Heart left ventricle (tissue), 16 donors: Measurements from ENCODE around the gene TINAGL1. TPM values are rescaled to one million over a fixed set of nuclear protein-coding genes. Genes with fewer than 3 reads are reported as not detected.

ENCODE experiments used
- ATAC-seq, 4 donors: fragments of 200-7000 bp; cut with Tn5 transposase; one replicate each; pipeline ENCODE4 v1.9.1; 2020 to 2022; ENCODE audit warnings: moderate library complexity in 4 of 4, mild to moderate bottlenecking in 3 of 4, moderate number of reproducible peaks in 1 of 4
- DNase-seq, 5 donors: peaks; one replicate each; pipeline ENCODE4 v3.0.0-alpha.2; 2020
- H3K27ac ChIP-seq, 12 donors: fragments of 200-600 bp; sonication (generic) in 4 of 12; one replicate each; pipeline versions ENCODE4 v1.5.0 to v1.8.0; 2016 to 2022; ENCODE audit warnings: mild to moderate bottlenecking in 2 of 12
- H3K27me3 ChIP-seq, 9 donors: fragments of 200-600 bp; sonication (generic) in 2 of 9; one replicate each; pipeline versions ENCODE4 v1.5.1 to v1.8.0; 2016 to 2022; ENCODE audit warnings: mild to moderate bottlenecking in 3 of 9
- H3K36me3 ChIP-seq, 9 donors: fragments of 200-600 bp; sonication (generic) in 2 of 9; one replicate each; pipeline versions ENCODE4 v1.5.0 to v1.8.0; 2018 to 2022; ENCODE audit warnings: mild to moderate bottlenecking in 2 of 9
- H3K4me1 ChIP-seq, 12 donors: fragments of 200-600 bp; sonication (generic) in 4 of 12; one replicate each; pipeline versions ENCODE4 v1.5.0 to v1.8.0; 2016 to 2022; ENCODE audit warnings: mild to moderate bottlenecking in 3 of 12
- H3K4me3 ChIP-seq, 12 donors: fragments of 200-600 bp; sonication (generic) in 4 of 12; one replicate each; pipeline versions ENCODE4 v1.5.0 to v1.8.0; 2017 to 2022; ENCODE audit warnings: mild to moderate bottlenecking in 9 of 12, moderate library complexity in 4 of 12
- H3K9me3 ChIP-seq, 12 donors: fragments of 200-600 bp; sonication (generic) in 4 of 12; one replicate each; pipeline versions ENCODE4 v1.5.0 to v1.8.0; 2016 to 2022; ENCODE audit warnings: mild to moderate bottlenecking in 1 of 12
- POLR2A ChIP-seq, 2 donors: fragments of 450-650 bp; IDR thresholded peaks; one replicate each; pipeline ENCODE4 v1.6.1; 2017; ENCODE audit warnings: antibody characterized with exemption in 2 of 2, mild to moderate bottlenecking in 2 of 2, moderate library complexity in 2 of 2
- WGBS, 4 donors: extraction: QIAGEN DNeasy Blood & Tissue Kit in 2 of 4; methylation state at CpG; one replicate each; pipeline versions ENCODE4 v1.1.5 to v1.1.7; 2013 to 2018; 5-methylcytosine and 5-hydroxymethylcytosine counted together
- intact Hi-C, 10 donors: fragments of 100-400 bp; cut with DNase I; formaldehyde crosslinking; loops; one replicate each; pipeline versions ENCODE4 v1.11.1 to v1.14.2; 2022
- polyA plus RNA-seq, 2 donors: library from polyadenylated mRNA; stranded (reverse); fragments of 200-250 nt; gene quantifications; one replicate each; pipeline ENCODE4 v1.2.3, GENCODE V29; 2013
- total RNA-seq, 9 donors: library from RNA; depleted of rRNA in 2 of 9; stranded (reverse); fragments of >200 nt in 2 of 9; fragmentation: NEBNext Ultra II Directional in 3 of 9; extraction: Animal tissue kit (Norgen Biotek cat#: 25700) in 3 of 9; gene quantifications; one replicate each; pipeline versions ENCODE4 v1.1.0 to v1.2.4, GENCODE V29; 2016 to 2023
- TF ChIP-seq, protein P1 (sequence below), 12 donors: fragments of 200-600 bp; sonication (generic) in 4 of 12; IDR thresholded peaks; one replicate each; pipeline versions ENCODE4 v1.5.0 to v1.8.0; 2018 to 2022; ENCODE audit warnings: antibody characterized with exemption in 12 of 12, mild to moderate bottlenecking in 5 of 12
- donor health status: ischemic (EF 13 %, LVEDD 7.1; RV severe dilation, severe dysfunction).
- donor health status: healthy with polysubstance abuse.
- donor health status: DM: no; HTN: yes; CAD: no.
- donor health status: DM: no; HTN: no; CAD: no.
- donor health status: ischemic (EF 25% LVEDD 6.9; RV normal size, moderate dysfunction).
- donor health status: ischemic (EF 25% LVEDD 5.7; RV mildly dilated, moderate dysfunction).
- donor health status: healthy.
- donor health status: DM: yes; HTN: yes; CAD: no.
- donor health status: ischemic (EF 35%, LVEDD 5.7; RV mildly dilated, moderate dysfunction).
- donor health status: nonischemic (EF 11% LVEDD 7.7; RV severe dilation, severe dysfunction).
- donor health status: DM: yes; HTN: yes; CAD: no.
- donor health status: PGD.
- donor health status: ischemic (EF 29% LVEDD 5.4; RV normal size, mild dysfunction).
- donor health status: nonischemic (EF 23%, LVEDD 6.1; RV moderate dilation, normal function).

Gene TINAGL1
- total and polyA plus RNA-seq, 11 donors = 136 to 697 (median 204) TPM

DNA sequence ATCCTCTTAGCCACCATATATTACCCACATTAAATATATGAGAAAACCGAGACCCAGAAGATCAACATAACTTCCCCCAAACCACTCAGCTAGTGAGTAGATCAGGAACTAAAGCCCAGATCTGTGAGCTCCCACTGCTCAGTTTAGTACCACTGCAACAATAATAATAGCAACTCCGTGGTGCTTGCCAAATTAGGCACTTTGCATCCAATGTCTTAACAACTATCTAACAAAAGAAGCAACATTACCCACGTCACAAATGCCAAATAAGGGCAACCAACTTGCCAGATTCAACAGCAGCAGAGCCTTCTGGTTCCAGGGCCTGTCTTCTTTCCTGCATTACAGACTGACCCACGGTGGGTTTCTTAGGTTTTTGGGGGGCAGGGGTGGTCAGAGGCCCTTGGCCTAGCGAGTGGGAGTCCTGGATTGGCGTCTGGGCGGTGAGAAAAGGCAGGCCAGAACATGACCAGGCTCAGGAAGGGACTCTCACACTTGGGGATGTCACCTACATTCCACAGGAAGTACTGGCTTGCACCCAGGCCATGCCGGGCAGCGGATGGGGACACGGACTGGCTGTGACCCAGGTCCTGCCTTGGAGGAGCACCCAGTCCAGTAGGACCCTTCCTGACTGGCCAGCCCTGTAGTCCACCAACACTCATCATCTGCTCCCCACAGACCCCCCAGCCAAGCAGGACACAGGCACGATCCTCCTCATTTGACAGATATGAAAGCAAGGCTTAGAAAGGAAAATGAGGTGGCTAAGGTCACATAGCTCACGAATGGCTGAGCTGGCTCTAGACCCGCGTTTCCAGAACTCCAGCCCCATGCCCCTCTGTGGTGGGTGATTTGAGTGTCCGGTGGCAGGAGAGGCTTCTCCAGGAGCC, 45.8 kb downstream of the TINAGL1 start:
- H3K4me3 ChIP-seq = no peak overlapping the region
- peak overlapping the region in 4 of 12 donors; percentile 13 to 39 (median 19) for H3K27ac ChIP-seq
- 51 to 71% (median 57%) methylated on average over 14 to 15 of the region's 15 CpGs for WGBS, 4 donors
- H3K4me1 ChIP-seq = peaks cover 3 to 55% (median 30%) of the 10 kb centered on the region in 12 donors
- no peaks in the 10 kb centered on the region for H3K9me3 ChIP-seq
- intact Hi-C loops = no loop called here
- peaks cover 0 to 22% (median under 1%) of the 10 kb centered on the region in 9 donors for H3K27me3 ChIP-seq
- no peaks in the 10 kb centered on the region for H3K36me3 ChIP-seq
- TF ChIP-seq, protein P1, sequence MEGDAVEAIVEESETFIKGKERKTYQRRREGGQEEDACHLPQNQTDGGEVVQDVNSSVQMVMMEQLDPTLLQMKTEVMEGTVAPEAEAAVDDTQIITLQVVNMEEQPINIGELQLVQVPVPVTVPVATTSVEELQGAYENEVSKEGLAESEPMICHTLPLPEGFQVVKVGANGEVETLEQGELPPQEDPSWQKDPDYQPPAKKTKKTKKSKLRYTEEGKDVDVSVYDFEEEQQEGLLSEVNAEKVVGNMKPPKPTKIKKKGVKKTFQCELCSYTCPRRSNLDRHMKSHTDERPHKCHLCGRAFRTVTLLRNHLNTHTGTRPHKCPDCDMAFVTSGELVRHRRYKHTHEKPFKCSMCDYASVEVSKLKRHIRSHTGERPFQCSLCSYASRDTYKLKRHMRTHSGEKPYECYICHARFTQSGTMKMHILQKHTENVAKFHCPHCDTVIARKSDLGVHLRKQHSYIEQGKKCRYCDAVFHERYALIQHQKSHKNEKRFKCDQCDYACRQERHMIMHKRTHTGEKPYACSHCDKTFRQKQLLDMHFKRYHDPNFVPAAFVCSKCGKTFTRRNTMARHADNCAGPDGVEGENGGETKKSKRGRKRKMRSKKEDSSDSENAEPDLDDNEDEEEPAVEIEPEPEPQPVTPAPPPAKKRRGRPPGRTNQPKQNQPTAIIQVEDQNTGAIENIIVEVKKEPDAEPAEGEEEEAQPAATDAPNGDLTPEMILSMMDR (IDR thresholded peaks at IDR 0.05) = no peak
- TF ChIP-seq POLR2A (IDR thresholded peaks at IDR 0.05) = no peak
- peak in 3 of 5 donors; percentile 53 to 69 (median 66) for DNase-seq
- ATAC-seq = peak; percentile 26 to 33 (median 29)

DNA sequence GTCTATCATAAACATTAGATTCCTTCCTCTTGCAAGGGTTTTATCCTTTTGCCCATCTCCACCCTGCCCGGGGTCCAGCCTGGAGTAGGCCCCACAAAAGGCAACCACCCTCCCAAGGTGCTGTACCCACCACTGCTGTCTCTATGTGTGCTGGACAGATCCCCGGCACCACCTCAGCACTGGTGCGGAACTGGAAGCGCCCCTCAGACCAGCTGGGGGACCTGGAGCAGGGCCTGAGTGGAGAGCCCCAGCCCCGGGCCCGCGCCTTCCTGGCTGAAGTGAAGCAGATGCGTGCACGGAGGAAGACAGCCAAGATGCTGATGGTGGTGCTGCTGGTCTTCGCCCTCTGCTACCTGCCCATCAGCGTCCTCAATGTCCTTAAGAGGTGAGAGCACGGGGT, 47.0 kb downstream of the TINAGL1 start:
- H3K27ac ChIP-seq = no peak overlapping the region
- ATAC-seq (no peak), DNase-seq (no peak)
- WGBS, 4 donors = 96 to 97% (median 97%) methylated on average over 11 to 12 of the region's 12 CpGs
- no peaks in the 10 kb centered on the region for H3K9me3 ChIP-seq
- peaks cover 0 to 12% (median 4%) of the 10 kb centered on the region in 9 donors for H3K36me3 ChIP-seq
- intact Hi-C loops = no loop called here
- no peak overlapping the region for H3K4me3 ChIP-seq
- H3K27me3 ChIP-seq = peaks cover 0 to 9% (median 0%) of the 10 kb centered on the region in 9 donors
- TF ChIP-seq POLR2A (IDR thresholded peaks at IDR 0.05) = no peak
- TF ChIP-seq, protein P1 (IDR thresholded peaks at IDR 0.05) = no peak
- H3K4me1 ChIP-seq = peaks cover 3 to 55% (median 30%) of the 10 kb centered on the region in 12 donors

- H3K9me3 ChIP-seq = no peaks in the 10 kb centered on the region
- DNase-seq (no peak), ATAC-seq (no peak)
- 59 to 69% (median 64%) methylated on average over 5 of the region's 5 CpGs for WGBS, 4 donors
- TF ChIP-seq, protein P1 (IDR thresholded peaks at IDR 0.05) = no peak
- no peak for TF ChIP-seq POLR2A (IDR thresholded peaks at IDR 0.05)
- no peaks in the 10 kb centered on the region for H3K27me3 ChIP-seq
- intact Hi-C loops = no loop called here
- peaks cover 3 to 60% (median 36%) of the 10 kb centered on the region in 12 donors for H3K4me1 ChIP-seq
- peaks cover 0 to 21% (median 13%) of the 10 kb centered on the region in 9 donors for H3K36me3 ChIP-seq
- H3K4me3 ChIP-seq = no peak overlapping the region
- H3K27ac ChIP-seq = peak overlapping the region in 1 of 12 donors; percentile 94
Measured at GRCh38 chr1:31624309-31624708, 48.0 kb downstream of the TINAGL1 start.
